Mesothelial cell of epicardium (in vitro differentiated cells): ENCODE results near the gene SYCP2. TPM values are rescaled to one million over a fixed set of nuclear protein-coding genes. Genes with fewer than 3 reads are reported as not detected.

Experiments used
- DNase-seq, 2 experiments: peaks; one replicate each; pipeline ENCODE4 v3.0.0; 2021; ENCODE audit warnings: low spot score in 2 of 2; ENCODE audit not compliant: unreplicated experiment in 2 of 2
- H3K27ac Mint-ChIP-seq: 2 replicates; pipeline ENCODE4 v1.8.0; 2021; ENCODE audit warnings: mixed read lengths
- H3K27me3 Mint-ChIP-seq: 2 replicates; pipeline ENCODE4 v1.8.0; 2021; ENCODE audit warnings: low read depth, mixed read lengths
- H3K36me3 Mint-ChIP-seq: 2 replicates; pipeline ENCODE4 v1.8.0; 2021; ENCODE audit warnings: mixed read lengths
- H3K4me1 Mint-ChIP-seq: 2 replicates; pipeline ENCODE4 v1.8.0; 2021; ENCODE audit warnings: mixed read lengths
- H3K4me3 Mint-ChIP-seq: 2 replicates; pipeline ENCODE4 v1.8.0; 2021; ENCODE audit warnings: mild to moderate bottlenecking, moderate library complexity, mixed read lengths
- H3K9me3 Mint-ChIP-seq: 2 replicates; pipeline ENCODE4 v1.8.0; 2021; ENCODE audit warnings: mixed read lengths
- total RNA-seq: library from RNA; stranded (reverse); gene quantifications from 3 replicates; pipeline ENCODE4 v1.2.1, GENCODE V29; 2021
- TF ChIP-seq, protein P1 (sequence below): fragments of 200-600 bp; sonication (generic); IDR thresholded peaks from one replicate; pipeline ENCODE4 v1.5.0; 2021; ENCODE audit warnings: antibody characterized with exemption; ENCODE audit not compliant: unreplicated experiment

Gene SYCP2
- total RNA-seq, 1 donor from 2014 or later = 2.3 TPM

DNA sequence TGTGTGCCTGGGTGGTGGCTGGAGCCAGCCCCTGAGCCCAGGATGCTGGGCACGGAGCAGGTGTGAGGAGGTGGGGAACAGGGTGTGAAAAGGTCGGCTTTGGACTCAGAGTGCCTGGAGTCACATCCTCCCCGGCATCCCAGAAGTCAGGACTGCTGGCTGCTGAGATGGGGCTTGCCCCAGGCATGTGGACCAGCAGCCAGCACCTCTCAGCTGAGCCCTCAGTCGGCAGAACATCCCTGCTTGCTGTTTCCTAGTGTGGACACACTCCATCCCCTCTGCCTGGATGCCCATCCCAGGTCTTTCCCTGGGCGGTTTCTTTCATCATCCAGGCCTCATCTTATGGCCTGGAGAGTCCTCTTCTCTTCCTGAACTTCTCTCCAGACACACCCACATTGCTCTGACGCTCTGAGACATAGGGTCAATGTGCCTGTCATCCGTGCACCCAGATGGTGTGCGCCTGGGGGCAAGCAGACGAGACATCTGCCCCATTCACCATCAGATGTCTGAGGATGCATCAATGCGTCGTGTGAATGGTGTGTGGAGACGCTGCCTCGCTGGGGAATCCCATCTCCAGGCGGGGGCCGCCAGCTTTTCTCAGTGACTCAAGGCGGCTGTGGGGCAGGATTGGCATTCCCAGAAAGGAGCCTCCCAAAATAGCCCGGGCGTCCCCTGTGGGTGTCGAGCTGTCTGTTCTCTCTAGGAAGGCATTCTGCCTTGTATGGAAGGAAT lies 104.2 kb downstream of the SYCP2 start:
- Mint-ChIP-seq H3K27ac (no peak overlapping the region), H3K4me1 (no peaks in the 10 kb centered on the region), H3K9me3 (no peaks in the 10 kb centered on the region), H3K27me3 (peaks cover 95% of the 10 kb centered on the region), H3K4me3 (no peak overlapping the region), H3K36me3 (no peaks in the 10 kb centered on the region)
- DNase-seq = no peak
- TF ChIP-seq, protein P1, sequence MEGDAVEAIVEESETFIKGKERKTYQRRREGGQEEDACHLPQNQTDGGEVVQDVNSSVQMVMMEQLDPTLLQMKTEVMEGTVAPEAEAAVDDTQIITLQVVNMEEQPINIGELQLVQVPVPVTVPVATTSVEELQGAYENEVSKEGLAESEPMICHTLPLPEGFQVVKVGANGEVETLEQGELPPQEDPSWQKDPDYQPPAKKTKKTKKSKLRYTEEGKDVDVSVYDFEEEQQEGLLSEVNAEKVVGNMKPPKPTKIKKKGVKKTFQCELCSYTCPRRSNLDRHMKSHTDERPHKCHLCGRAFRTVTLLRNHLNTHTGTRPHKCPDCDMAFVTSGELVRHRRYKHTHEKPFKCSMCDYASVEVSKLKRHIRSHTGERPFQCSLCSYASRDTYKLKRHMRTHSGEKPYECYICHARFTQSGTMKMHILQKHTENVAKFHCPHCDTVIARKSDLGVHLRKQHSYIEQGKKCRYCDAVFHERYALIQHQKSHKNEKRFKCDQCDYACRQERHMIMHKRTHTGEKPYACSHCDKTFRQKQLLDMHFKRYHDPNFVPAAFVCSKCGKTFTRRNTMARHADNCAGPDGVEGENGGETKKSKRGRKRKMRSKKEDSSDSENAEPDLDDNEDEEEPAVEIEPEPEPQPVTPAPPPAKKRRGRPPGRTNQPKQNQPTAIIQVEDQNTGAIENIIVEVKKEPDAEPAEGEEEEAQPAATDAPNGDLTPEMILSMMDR = no peak

DNA sequence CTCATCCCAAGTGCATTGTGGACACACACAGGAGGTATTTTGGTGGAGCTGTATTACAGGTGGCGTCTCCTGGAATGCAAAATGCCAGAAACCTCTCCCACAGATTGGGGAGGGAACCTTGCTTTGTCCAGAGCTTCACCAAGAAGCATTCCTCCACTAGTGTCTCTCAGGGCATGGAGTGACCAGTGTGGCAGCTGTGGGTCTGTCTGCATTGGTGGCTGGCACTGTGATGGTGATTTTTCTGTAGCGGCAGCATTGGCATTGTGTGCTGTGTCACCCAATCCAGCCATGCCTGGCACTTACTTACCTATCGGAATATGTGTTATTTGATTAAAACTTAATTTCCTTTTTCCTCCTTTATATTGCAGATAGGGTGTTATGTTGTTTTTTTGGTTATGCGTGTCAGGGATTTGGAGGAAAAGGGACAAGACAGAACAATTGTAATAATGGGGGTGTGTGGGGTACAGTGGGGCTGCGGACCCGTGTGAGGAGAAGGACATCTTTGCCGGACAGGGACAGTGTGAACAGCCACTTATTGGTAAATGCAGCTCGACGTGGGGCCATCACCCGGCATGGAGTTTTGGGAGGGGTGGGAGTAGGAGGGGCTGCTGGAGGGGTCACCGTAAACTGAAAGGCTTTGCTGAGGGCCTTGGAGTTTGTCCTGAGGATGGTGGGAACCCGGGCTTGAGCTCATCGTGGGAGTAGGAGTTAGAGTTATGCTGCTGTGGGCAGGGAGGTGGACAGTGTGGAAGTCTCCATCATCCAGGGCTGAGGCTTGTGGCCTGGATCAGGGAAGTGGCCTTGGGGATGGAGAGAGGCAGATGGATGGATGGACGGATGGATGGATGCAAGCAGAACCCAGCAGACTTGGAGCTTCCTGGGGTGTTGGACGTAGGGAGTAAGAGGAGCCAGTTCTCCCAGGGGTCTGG lies 105.0 kb downstream of the SYCP2 start:
- Mint-ChIP-seq H3K4me1 (no peaks in the 10 kb centered on the region), H3K27ac (no peak overlapping the region), H3K27me3 (peaks cover 95% of the 10 kb centered on the region), H3K36me3 (no peaks in the 10 kb centered on the region), H3K9me3 (no peaks in the 10 kb centered on the region), H3K4me3 (no peak overlapping the region)
- no peak for DNase-seq
- TF ChIP-seq, protein P1 = no peak

DNA sequence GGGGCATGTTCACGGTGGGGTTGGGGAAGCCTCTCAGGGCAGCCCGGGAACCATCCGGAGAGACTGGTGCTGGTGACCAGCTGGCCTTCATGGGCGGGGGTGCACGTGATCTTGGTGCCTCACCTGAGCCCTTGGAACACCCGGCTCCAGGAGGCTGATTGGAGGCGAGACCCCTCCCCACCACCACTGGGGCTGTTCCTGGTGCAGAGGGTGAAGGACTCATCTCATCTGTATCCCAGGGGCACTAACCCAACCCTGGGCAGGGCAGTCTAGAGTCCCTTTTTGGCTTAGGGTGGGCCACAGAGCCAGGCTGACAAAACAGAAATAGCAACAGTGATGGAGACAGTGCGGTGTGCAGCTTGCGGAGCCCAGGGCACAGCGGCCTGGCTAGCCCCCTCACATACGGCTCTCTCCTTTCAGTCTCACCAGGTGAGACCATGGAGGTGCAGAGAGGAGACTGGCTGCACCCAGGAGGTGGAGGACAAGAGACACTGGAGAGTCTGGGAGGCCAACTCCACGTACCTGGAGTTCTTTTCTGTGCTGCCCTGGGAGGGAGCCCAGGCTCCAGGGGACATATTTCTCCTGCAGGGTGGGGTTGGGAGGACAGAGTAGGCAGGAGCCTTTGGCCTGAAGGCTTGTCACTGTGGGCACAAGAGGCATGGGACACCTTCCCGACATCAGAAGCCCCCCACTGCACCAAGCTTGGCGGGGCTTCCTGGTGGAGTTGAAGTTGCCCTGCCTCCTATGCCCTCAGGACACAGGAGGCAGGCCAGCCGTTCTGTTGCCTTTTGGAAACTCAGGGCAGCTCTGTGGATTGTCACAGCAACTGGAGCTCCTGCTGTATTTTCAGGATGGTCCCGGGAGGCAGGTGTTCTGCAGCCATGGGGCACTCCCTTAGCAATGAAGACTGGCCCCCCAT lies 106.0 kb downstream of the SYCP2 start:
- H3K4me1 Mint-ChIP-seq = no peaks in the 10 kb centered on the region
- peaks cover 94% of the 10 kb centered on the region for H3K27me3 Mint-ChIP-seq
- H3K36me3 Mint-ChIP-seq = no peaks in the 10 kb centered on the region
- DNase-seq = no peak
- H3K4me3 Mint-ChIP-seq = no peak overlapping the region
- TF ChIP-seq, protein P1 = no peak
- no peaks in the 10 kb centered on the region for H3K9me3 Mint-ChIP-seq
- H3K27ac Mint-ChIP-seq = no peak overlapping the region

DNA sequence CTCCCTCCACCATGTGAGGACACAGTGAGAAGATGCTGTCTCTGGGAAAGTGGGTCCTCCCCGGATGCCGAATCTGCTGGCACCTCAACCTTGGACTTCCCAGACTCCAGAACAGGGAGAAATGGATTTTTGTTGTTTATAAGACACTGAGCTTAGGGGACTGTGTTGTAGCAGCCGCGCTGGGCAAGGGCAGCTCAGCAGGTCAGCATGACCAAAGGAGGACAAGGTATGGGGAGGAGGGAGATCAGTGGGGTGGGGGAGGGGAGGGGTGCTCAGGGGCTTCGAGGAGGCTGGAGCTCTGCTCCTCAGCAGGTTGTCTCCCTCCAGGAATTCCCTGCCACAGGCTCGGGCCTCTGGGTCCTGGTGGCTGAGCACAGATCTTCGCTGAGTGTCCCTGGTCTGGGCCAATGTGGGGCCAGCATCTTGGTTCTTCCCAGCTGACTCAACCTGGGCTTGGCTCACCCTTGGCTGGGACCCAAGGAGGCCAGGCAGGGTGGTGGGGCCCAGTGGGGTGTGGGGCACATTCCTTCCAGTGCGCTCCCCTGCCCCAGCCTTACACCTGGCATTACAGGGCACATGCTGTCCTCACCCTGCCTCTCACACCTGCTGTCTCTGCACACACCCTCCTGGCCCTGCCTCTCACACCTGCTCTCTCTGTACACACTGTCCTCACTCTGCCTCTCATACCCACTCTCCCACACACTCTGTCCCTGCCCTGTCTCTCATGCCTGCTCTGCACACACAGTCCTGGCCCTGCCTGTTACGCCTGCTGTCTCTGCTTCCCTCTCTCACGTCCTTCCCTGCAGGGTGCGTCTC lies 107.3 kb downstream of the SYCP2 start:
- Mint-ChIP-seq H3K9me3 (no peaks in the 10 kb centered on the region), H3K4me3 (no peak overlapping the region), H3K27me3 (peaks cover 90% of the 10 kb centered on the region), H3K36me3 (no peaks in the 10 kb centered on the region), H3K27ac (no peak overlapping the region), H3K4me1 (no peaks in the 10 kb centered on the region)
- no peak for DNase-seq
- TF ChIP-seq, protein P1 = no peak

DNA sequence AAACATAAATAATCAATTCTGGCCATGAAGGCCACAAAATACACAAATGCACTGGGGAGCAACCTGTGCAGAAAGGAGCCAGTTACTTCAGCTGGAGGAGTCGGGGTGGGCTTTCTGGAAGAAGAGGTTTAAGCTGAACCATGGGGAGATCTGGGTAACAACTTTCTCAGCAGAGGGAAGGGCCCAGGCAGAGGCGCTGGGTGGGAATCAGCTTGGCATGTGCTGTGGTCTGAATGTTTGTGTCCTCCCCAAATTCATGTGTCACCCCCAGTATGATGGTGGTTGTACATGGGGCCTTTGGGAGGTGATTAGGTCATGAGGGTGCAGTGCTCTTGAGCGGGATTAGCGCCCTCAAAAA lies 107.9 kb downstream of the SYCP2 start:
- Mint-ChIP-seq H3K36me3 (no peaks in the 10 kb centered on the region), H3K9me3 (no peaks in the 10 kb centered on the region), H3K27me3 (peaks cover 90% of the 10 kb centered on the region), H3K4me1 (no peaks in the 10 kb centered on the region), H3K27ac (no peak overlapping the region), H3K4me3 (no peak overlapping the region)
- DNase-seq = no peak
- TF ChIP-seq, protein P1 = no peak
